ENCODE measurements around the gene TMEM175. TPM values are rescaled to one million over a fixed set of nuclear protein-coding genes. Genes with fewer than 3 reads are reported as not detected.

TMEM175 gene
- total and polyA plus RNA-seq, 2 experiments from 2014 or later = 31.2 to 36.5 TPM

GRCh38 chr4:949656-950055, 17.4 kb downstream of the TMEM175 start:
- H4K20me1 ChIP-seq (ENCODE audit: insufficient read depth) = no peaks in the 10 kb centered on the region
- no peaks in the 10 kb centered on the region for H3K27me3 ChIP-seq (replicated peaks; ENCODE audit: insufficient read depth)
- H3K4me2 ChIP-seq (ENCODE audit: unreplicated experiment) = no peak overlapping the region
- H2AFZ ChIP-seq = no peak overlapping the region
- TF ChIP-seq EZH2 (IDR thresholded peaks at IDR 0.05; ENCODE audit: insufficient read depth, poor library complexity, severe bottlenecking) = no peak
- H3K79me2 ChIP-seq (ENCODE audit: insufficient read depth) = no peaks in the 10 kb centered on the region
- no peak overlapping the region for H3K9ac ChIP-seq
- no peak for DNase-seq
- no peak overlapping the region for H3K27ac ChIP-seq
- no peaks in the 10 kb centered on the region for H3K36me3 ChIP-seq (ENCODE audit: low read depth)
- in situ Hi-C loops (cut with MboI) = no loop called here
- no peaks in the 10 kb centered on the region; the same call in 1 of the 2 replicates for H3F3A ChIP-seq (ENCODE audit: insufficient read depth)
- H3K9me3 ChIP-seq (ENCODE audit: low read depth) = no peaks in the 10 kb centered on the region
- 91 to 94% methylated on average over 20 of the region's 20 CpGs for WGBS, 2 experiments (ENCODE audit: low coverage in 1 of 2, low lambda C conversion rate in 2 of 2, missing lambda C conversion rate in 2 of 2)
- H3K4me1 ChIP-seq (ENCODE audit: insufficient read depth) = no peaks in the 10 kb centered on the region
- no peak overlapping the region for H3K4me3 ChIP-seq
- no peaks in the 10 kb centered on the region for H3K9me2 ChIP-seq (ENCODE audit: insufficient read depth)

- Histone ChIP-seq H3K9me3 (ENCODE audit: low read depth) (no peaks in the 10 kb centered on the region), H3K9me2 (ENCODE audit: insufficient read depth) (no peaks in the 10 kb centered on the region), H2AFZ (no peak overlapping the region), H3K9ac (no peak overlapping the region), H3K4me2 (ENCODE audit: unreplicated experiment) (no peak overlapping the region), H3K4me3 (no peak overlapping the region), H3F3A (ENCODE audit: insufficient read depth) (no peaks in the 10 kb centered on the region; the same call in 1 of the 2 replicates), H3K79me2 (ENCODE audit: insufficient read depth) (no peaks in the 10 kb centered on the region), H3K27me3 (replicated peaks; ENCODE audit: insufficient read depth) (no peaks in the 10 kb centered on the region), H4K20me1 (ENCODE audit: insufficient read depth) (no peaks in the 10 kb centered on the region), H3K36me3 (ENCODE audit: low read depth) (no peaks in the 10 kb centered on the region), H3K27ac (no peak overlapping the region), H3K4me1 (ENCODE audit: insufficient read depth) (no peaks in the 10 kb centered on the region)
- WGBS, 2 experiments (ENCODE audit: low coverage in 1 of 2, low lambda C conversion rate in 2 of 2, missing lambda C conversion rate in 2 of 2) = 82 to 84% methylated on average over 20 to 30 of the region's 30 CpGs
- TF ChIP-seq EZH2phosphoT487 (IDR thresholded peaks at IDR 0.05; ENCODE audit: insufficient read depth, low read depth) (no peak), EZH2 (IDR thresholded peaks at IDR 0.05; ENCODE audit: insufficient read depth, poor library complexity, severe bottlenecking) (no peak)
- DNase-seq = no peak
- in situ Hi-C loops (cut with MboI) = no loop called here
Measured at GRCh38 chr4:950136-951020, 18.1 kb downstream of the TMEM175 start.

GRCh38 chr4:951186-951585, 18.9 kb downstream of the TMEM175 start:
- Histone ChIP-seq H3K4me2 (ENCODE audit: unreplicated experiment) (no peak overlapping the region), H3K4me3 (no peak overlapping the region), H4K20me1 (ENCODE audit: insufficient read depth) (no peaks in the 10 kb centered on the region), H3F3A (ENCODE audit: insufficient read depth) (no peaks in the 10 kb centered on the region; the same call in 1 of the 2 replicates), H3K36me3 (ENCODE audit: low read depth) (no peaks in the 10 kb centered on the region), H3K27ac (no peak overlapping the region), H3K9ac (no peak overlapping the region), H3K79me2 (ENCODE audit: insufficient read depth) (no peaks in the 10 kb centered on the region), H3K4me1 (ENCODE audit: insufficient read depth) (no peaks in the 10 kb centered on the region), H2AFZ (no peak overlapping the region), H3K27me3 (replicated peaks; ENCODE audit: insufficient read depth) (no peaks in the 10 kb centered on the region), H3K9me3 (ENCODE audit: low read depth) (no peaks in the 10 kb centered on the region), H3K9me2 (ENCODE audit: insufficient read depth) (no peaks in the 10 kb centered on the region)
- TF ChIP-seq EZH2 (IDR thresholded peaks at IDR 0.05; ENCODE audit: insufficient read depth, poor library complexity, severe bottlenecking) (no peak), EZH2phosphoT487 (IDR thresholded peaks at IDR 0.05; ENCODE audit: insufficient read depth, low read depth) (no peak)
- WGBS, 2 experiments (ENCODE audit: low coverage in 1 of 2, low lambda C conversion rate in 2 of 2, missing lambda C conversion rate in 2 of 2) = 77 to 80% methylated on average over 6 to 7 of the region's 7 CpGs
- no peak for DNase-seq
- in situ Hi-C loops (cut with MboI) = no loop called here

GRCh38 chr4:951594-952468, 19.6 kb downstream of the TMEM175 start:
- H4K20me1 ChIP-seq (ENCODE audit: insufficient read depth) = no peaks in the 10 kb centered on the region
- no peaks in the 10 kb centered on the region for H3K27me3 ChIP-seq (replicated peaks; ENCODE audit: insufficient read depth)
- H2AFZ ChIP-seq = no peak overlapping the region
- H3K9me3 ChIP-seq (ENCODE audit: low read depth) = no peaks in the 10 kb centered on the region
- no peak for DNase-seq
- no peaks in the 10 kb centered on the region; the same call in 1 of the 2 replicates for H3F3A ChIP-seq (ENCODE audit: insufficient read depth)
- WGBS, 2 experiments (ENCODE audit: low coverage in 1 of 2, low lambda C conversion rate in 2 of 2, missing lambda C conversion rate in 2 of 2) = 86 to 87% methylated on average over 17 to 23 of the region's 23 CpGs
- H3K27ac ChIP-seq = no peak overlapping the region
- no peaks in the 10 kb centered on the region for H3K9me2 ChIP-seq (ENCODE audit: insufficient read depth)
- no peak for TF ChIP-seq EZH2 (IDR thresholded peaks at IDR 0.05; ENCODE audit: insufficient read depth, poor library complexity, severe bottlenecking)
- no peak for TF ChIP-seq EZH2phosphoT487 (IDR thresholded peaks at IDR 0.05; ENCODE audit: insufficient read depth, low read depth)
- H3K9ac ChIP-seq = no peak overlapping the region
- no peak overlapping the region for H3K4me3 ChIP-seq
- H3K4me1 ChIP-seq (ENCODE audit: insufficient read depth) = no peaks in the 10 kb centered on the region
- in situ Hi-C loops (cut with MboI) = no loop called here
- H3K79me2 ChIP-seq (ENCODE audit: insufficient read depth) = no peaks in the 10 kb centered on the region
- no peaks in the 10 kb centered on the region for H3K36me3 ChIP-seq (ENCODE audit: low read depth)
- no peak overlapping the region for H3K4me2 ChIP-seq (ENCODE audit: unreplicated experiment)

All from GM23248 (cell line).